Panc1 (cell line): ENCODE results near the gene CELA3A.

Experiments
- CTCF ChIP-seq: fragments of 450-650 bp; IDR thresholded peaks from 2 replicates; pipeline ENCODE4 v1.5.1; 2017; ENCODE audit warnings: mild to moderate bottlenecking
- POLR2AphosphoS5 ChIP-seq: IDR thresholded peaks from 2 replicates; pipeline ENCODE4 v1.6.1; 2012; ENCODE audit warnings: mild to moderate bottlenecking, low read depth, low read length, moderate library complexity
- SIN3A ChIP-seq: IDR thresholded peaks from 2 replicates; pipeline ENCODE4 v1.6.1; 2012; ENCODE audit warnings: low read depth, mild to moderate bottlenecking, low read length, moderate library complexity, borderline replicate concordance; ENCODE audit not compliant: insufficient read depth
- TCF7L2 ChIP-seq: IDR thresholded peaks from 2 replicates; pipeline ENCODE4 v1.6.1; 2011; ENCODE audit warnings: mild to moderate bottlenecking, low read depth, low read length, inconsistent platforms
- TF ChIP-seq, protein P1 (sequence below), 2 experiments: IDR thresholded peaks; 2 replicates each; pipeline ENCODE4 v1.6.1; 2011 to 2012; ENCODE audit warnings: low read depth in 2 of 2, control low read depth in 1 of 2, low read length in 1 of 2, mild to moderate bottlenecking in 1 of 2, moderate library complexity in 1 of 2; ENCODE audit not compliant: insufficient read depth in 1 of 2

DNA sequence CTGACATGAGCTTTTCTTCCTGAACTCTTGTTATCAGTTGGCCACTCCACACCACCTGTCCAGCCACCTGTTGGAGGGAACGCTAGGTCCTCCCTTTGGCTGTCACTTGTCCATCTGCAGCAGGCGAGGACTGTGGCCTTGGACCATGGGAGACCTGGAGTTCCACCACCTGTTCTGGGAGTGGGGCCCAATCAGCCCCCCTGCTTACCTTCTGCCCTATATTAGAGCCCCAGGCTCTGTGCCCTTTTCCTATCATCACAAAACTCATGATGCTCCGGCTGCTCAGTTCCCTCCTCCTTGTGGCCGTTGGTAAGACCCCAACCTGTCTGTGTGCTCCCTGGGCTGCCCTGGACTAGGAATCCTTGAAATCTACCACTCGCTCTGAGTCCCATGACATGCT lies at the start of gene CELA3A:
- no peak for TF ChIP-seq CTCF
- TF ChIP-seq SIN3A, result no peak
- TF ChIP-seq POLR2AphosphoS5, result no peak
- TF ChIP-seq, protein P1, sequence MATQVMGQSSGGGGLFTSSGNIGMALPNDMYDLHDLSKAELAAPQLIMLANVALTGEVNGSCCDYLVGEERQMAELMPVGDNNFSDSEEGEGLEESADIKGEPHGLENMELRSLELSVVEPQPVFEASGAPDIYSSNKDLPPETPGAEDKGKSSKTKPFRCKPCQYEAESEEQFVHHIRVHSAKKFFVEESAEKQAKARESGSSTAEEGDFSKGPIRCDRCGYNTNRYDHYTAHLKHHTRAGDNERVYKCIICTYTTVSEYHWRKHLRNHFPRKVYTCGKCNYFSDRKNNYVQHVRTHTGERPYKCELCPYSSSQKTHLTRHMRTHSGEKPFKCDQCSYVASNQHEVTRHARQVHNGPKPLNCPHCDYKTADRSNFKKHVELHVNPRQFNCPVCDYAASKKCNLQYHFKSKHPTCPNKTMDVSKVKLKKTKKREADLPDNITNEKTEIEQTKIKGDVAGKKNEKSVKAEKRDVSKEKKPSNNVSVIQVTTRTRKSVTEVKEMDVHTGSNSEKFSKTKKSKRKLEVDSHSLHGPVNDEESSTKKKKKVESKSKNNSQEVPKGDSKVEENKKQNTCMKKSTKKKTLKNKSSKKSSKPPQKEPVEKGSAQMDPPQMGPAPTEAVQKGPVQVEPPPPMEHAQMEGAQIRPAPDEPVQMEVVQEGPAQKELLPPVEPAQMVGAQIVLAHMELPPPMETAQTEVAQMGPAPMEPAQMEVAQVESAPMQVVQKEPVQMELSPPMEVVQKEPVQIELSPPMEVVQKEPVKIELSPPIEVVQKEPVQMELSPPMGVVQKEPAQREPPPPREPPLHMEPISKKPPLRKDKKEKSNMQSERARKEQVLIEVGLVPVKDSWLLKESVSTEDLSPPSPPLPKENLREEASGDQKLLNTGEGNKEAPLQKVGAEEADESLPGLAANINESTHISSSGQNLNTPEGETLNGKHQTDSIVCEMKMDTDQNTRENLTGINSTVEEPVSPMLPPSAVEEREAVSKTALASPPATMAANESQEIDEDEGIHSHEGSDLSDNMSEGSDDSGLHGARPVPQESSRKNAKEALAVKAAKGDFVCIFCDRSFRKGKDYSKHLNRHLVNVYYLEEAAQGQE (IDR thresholded peaks at IDR 0.05; ENCODE audit: insufficient read depth in 1 of 2, low read depth in 2 of 2, low read length in 1 of 2), result no peak
- no peak for TF ChIP-seq TCF7L2
